ENCODE data around the gene ZNF618. TPM values are rescaled to one million over a fixed set of nuclear protein-coding genes. Genes with fewer than 3 reads are reported as not detected.

ZNF618 gene
- total RNA-seq, 1 donor from 2014 or later = 10.8 TPM

DNA sequence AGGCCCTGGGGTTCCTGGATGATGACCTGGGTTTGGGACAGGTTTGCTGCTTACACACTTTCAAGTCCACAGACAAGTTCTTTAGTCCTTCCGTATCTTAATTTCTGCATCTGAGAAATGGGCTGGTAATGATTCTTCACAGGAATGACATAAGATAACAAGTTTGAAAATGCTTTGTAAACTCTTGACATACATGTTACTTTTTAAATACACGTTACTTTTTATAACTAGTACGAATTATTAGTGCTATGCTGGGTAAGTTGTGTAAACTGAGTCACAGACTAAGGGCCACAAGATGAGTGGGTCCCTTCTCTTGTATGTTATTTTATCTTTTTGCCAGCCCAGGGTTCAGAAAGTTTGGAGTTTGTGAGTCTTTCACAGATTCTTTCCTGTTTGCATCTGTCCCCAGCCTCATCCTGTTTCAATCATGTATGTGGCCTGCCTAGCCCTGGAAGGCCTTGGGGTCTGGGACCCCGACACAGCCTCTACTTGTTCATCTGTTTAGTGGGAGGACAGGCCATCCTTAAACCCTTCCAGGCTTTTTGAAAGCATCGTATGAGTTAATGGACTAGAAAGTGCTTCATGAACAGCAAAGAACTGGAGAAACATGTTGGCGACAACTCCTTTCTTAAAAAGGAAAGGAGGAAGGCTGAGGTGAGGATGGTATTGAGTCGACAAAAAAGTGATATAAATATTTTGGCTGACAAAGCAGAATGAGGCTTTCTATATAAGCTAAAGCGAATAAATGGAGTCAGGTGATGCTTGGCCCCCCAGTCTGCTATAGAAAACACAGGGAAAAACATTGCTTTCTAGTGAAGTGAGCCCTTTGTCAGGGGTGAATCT, 9.3 kb downstream of the ZNF618 start:
- DNase-seq = no peak

- peak; percentile 34 for DNase-seq
Measured at GRCh38 chr9:113886026-113886369, 9.9 kb downstream of the ZNF618 start.

GRCh38 chr9:113886466-113886865, 10.4 kb downstream of the ZNF618 start:
- no peak for DNase-seq

DNA sequence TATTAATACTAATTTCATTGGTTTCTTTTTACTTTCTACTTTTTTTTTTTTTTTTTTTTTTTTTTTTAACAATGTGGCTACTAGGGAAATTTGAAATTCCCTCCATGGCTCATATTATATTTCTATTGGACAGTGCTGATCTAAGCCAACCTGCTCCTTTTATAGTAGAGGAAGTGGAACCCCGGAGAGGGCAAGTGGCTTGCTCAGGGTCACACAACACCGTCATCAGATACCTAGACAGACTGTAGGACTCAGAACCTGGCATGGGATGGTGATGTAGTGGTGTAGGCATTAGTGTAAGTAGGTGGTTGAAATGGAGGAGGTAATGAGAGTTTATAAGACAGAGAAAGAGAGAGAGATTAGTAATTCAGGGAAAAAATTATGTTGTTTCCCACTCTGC, 10.8 kb downstream of the ZNF618 start:
- DNase-seq = no peak

DNA sequence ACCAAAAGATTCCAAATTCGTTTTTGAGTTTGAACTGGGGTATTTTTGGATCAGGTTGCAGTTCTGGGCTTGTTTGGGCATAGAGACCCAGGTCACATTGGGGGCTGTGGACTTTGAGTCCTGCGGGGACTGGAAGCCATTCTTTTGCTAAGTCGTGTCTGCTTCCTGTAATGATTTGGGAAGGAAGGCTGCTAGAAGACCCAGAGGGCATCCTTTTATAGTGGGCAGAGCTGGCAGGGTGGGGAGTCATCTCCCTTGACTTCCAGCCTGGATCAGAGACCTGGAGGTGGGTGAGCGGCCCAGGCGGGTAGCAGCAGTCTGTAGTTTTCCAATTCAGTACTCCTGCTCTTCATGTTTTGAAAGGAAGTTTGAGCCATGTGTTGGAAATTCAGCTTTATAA, 11.3 kb downstream of the ZNF618 start:
- no peak for DNase-seq

GRCh38 chr9:113888336-113888735, 12.2 kb downstream of the ZNF618 start:
- DNase-seq = peak; percentile 80

GRCh38 chr9:113888976-113889375, 12.9 kb downstream of the ZNF618 start:
- DNase-seq = peak; percentile 37

GRCh38 chr9:113890704-113891103, 14.6 kb downstream of the ZNF618 start:
- DNase-seq = no peak

DNA sequence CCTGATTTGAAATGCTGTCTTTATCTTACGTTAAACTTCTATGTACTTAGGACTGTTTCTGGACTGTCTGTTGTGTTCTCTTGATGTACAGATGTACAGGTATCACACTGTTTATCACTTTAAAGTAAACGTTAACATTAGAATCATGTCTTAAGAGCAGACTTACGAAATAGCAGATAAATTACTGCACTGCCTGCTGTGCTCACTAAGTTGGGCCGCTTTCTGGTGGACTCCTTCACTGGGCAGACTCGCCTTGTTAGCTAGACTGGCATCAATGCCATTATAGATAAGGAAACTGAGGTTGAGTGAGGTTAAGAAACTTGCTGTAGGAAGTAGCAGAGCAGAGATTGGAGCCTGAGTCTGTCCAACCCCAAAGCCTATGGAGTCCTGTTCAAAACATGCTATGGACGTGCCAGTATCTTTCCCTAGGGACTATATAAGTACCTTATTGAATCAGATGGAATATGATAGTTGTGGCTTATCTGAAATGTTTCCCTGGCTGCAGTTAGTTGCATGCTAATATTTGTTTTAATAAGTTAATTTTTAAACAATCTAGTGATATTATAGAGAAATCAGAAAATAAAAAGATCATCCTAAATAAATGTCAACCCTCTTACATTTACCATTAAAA, 16.9 kb downstream of the ZNF618 start:
- no peak for DNase-seq

GRCh38 chr9:113894166-113894565, 18.1 kb downstream of the ZNF618 start:
- no peak for DNase-seq

DNA sequence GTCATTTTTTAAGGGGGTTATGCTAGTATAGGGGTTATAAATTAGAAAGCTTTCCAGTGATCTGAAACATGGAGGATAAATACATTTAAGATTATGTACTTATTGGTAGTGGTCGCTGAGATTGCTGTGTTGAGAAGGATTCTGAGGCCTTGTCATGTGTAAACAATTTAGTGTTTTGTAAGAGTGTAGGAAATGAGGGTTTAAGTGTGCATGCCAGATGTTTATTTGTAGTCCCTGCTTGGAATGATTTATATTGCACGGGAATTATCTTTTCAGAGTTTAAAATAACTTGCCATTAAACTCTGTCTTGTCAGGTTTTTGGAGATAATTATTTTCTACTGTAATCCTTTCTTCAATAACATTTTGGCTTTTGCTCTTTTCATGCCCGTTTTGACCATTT, 19.4 kb downstream of the ZNF618 start:
- DNase-seq = no peak

GRCh38 chr9:113896713-113897112, 20.6 kb downstream of the ZNF618 start:
- DNase-seq = no peak

- DNase-seq = no peak
Measured at GRCh38 chr9:113898151-113898550, 22.0 kb downstream of the ZNF618 start.

- DNase-seq = no peak
Measured at GRCh38 chr9:113898596-113898995, 22.5 kb downstream of the ZNF618 start.

DNA sequence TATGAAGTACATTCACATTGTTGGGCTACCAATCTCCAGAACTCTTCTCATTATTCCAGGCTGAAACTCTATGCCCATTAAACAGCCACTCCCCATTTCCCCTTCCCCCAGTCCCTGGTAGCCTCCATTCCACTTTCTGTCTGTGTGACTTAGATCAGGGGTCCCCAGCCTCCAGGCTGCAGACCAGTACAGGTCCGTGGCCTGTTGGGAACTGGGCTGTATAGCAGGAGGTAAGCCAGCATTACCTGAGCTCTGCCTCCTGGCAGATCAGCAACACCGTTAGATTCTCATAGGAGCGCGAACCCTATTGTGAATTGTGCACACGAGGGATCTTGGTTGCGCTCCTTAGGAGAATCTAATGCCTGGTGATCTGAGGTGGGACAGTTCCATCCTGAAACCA, 23.1 kb downstream of the ZNF618 start:
- DNase-seq = no peak

DNA sequence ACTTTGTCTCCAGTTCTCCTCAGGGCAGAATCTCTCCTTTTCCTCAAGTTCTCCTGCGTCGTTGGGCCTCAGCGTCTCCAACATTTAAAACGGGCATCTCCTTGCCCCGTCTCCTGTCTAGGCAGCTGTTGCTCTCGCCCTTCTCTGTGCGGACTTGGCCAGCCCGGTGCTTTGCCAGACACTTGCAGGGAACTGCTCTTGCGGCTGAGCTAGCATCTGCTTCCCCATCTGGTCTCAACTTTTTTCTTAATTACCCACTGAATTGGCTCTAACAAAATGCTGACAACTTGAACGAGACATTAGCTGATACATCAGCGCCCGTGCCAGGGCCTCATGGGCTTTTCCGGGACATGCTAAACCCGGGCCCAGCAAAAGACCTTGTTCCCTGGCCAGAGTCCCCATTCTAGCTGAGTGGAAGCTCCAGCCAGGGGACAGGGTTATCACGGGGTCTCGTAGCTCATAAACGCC, 25.1 kb downstream of the ZNF618 start:
- DNase-seq = peak; percentile 84

DNA sequence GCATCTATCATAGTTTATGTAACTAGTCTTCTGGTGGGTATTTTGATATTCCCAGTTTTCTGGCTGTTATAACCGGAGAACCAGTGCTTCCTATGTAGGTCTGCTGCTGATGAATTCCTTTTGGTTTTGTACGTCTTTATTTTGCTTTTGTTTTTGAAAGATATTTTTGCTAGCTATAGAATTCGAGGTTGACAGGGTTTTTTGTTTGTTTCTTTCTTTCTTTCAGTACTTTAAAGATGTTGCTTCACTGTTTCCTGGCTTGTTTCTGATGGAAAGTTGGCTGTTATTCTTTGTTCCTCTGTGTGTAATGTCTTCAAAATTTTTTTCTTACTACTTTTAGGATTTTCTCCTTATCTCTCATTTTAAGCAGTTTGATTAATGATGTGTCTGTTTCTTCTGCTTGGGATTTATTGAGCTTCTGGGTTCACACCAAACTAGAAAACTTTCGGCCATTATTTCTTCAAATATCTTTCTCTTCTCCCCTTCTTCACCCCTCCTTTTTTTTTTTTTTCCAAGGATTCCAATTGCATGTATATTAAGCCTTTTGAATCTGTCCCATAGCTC, 27.5 kb downstream of the ZNF618 start:
- no peak for DNase-seq

DNA sequence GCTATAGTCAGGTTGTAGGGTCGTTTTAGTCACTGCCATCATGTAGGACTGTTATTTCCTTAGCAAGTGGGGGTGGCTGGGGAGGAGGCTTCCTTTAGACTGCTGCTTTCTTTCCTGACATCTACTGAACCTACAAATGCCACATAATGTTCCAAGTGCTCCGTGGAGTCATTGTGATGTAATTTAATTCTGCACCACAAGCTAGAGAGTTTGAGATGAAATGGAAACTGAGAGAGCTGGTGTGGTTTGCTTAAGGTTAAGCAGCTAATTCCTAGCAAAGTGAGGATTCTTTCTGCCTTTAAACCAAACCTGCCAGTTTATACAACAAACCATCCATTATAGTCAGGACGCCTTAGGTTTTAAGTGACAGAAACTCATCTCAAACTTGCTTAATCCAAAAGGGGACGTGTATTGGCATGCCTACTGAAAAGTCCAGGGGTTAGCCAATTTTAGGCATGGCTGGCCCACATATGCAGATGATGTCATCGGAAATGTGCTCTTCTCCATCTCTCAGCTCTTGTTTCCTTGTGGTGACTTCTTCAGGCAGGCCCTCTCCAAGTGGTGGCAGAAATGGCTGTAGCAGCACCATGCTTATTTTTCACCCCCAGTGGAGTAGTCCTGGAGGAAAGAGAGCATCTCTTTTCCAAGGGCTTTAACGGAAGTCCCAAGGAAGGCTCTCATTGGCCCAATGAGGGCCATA, 30.5 kb downstream of the ZNF618 start:
- DNase-seq = no peak

DNA sequence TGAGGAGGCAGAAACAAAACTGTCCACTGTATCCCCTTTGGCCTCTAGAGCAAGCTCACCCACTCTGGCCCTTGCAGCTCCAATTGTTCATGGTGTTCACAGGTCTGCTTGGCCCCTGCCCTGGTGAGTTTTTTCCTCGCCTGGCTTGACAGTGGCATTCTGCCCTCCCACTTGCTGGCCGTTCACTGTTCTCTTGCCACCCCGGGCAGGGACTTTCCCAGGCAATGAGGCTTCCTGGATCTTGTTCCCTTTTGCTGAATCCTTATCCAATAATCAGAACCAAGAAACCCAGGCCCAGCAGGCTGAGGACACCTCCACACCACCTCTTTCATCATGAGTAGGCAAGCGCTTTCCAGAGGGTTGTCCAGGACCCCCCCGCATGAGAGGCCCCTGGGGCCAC, 31.2 kb downstream of the ZNF618 start:
- DNase-seq = no peak

GRCh38 chr9:113909421-113909820, 33.3 kb downstream of the ZNF618 start:
- DNase-seq = no peak

GRCh38 chr9:113910036-113910639, 34.0 kb downstream of the ZNF618 start:
- no peak for DNase-seq

DNA sequence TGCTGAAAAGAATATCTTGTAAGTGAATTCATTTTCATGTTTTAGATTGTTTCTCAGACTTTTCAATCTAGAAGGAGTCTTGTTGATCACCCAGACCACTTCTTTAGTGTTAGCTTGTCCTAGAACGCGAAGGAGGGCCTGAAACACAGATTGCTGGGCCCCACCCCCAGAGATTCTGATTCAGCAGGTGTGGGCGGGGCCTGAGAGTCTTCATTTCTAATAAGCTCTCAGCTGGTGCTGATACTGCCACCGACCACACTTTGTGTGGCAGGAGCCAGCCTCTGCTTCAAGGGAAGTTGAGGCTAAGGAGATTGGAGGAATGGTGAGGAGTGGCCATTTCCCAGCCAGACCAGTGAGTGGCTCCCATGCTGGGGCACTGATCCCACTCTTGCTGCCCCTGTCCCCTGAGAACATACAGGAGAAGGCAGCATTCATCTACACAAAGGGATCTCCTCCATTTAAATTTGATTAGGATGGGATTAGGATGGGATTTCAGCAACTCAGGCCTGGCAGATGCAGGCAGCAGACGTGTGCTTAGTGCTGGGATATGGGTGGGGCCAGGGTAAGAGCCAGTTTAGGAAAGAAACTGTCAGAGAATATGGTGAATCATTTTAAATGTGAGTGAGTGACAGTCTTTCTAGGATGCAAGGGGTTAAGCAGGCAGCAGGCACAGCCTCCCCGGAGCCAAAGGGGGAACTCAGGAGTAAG, 35.9 kb downstream of the ZNF618 start:
- peak; percentile 71 for DNase-seq

Measured in tongue (tissue), 2 donors.